ENCODE results near the gene PPA2.
"Not testable (repeated sequence)": the region's sequence is repeated elsewhere in the genome, so short reads cannot be mapped to it uniquely, and the experiment has no call there.

The PPA2 gene

GRCh38 chr4:105460306-105460705 lies 13.6 kb downstream of the PPA2 start:
- no peak for DNase-seq (ENCODE audit: low read depth in 3 of 3, low spot score in 1 of 3)

- not testable (repeated sequence) for DNase-seq (ENCODE audit: low read depth in 3 of 3, low spot score in 1 of 3)
Observed at GRCh38 chr4:105458541-105458940, 15.3 kb downstream of the PPA2 start.

DNA sequence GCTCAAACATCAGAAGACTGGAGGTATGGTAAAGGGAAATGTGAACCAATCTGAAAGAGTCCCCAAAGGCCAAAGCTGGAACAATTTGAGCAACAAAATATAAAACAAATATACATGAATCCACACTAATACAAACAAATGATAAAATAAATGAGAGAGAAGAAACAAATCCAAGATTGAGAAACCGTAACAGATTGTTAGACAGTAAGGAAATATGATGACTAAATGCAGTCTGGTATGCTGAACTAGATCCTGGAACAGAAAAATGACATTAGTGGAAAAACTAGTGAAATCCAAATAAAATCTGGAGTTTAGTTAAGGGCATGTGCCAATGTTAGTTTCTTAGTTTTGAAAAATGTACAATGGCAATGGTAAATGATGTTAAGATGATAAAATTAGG lies 15.9 kb downstream of the PPA2 start:
- DNase-seq (ENCODE audit: low read depth in 3 of 3, low spot score in 1 of 3) = no peak

- DNase-seq (ENCODE audit: low read depth in 3 of 3, low spot score in 1 of 3) = no peak
Observed at GRCh38 chr4:105455998-105456397, 17.9 kb downstream of the PPA2 start.

DNA sequence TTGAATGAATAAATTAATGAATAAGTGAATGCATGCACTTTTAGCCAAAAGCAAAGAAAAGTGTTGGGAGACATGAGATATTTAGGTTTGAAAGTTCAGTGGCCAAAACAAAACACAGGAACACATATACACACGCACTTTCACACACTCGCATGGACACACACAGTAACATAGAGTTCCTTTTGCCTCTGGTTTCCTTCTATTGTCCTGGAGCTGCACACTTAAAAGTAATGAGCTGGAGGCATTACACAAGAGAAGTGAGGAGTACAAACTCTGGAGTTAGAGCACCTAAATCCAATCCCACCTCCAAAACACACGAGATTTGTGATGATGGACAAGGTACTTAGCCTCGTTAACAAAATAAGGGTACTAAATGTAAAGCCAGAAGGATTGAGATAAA lies 18.7 kb downstream of the PPA2 start:
- no peak for DNase-seq (ENCODE audit: low read depth in 3 of 3, low spot score in 1 of 3)

DNA sequence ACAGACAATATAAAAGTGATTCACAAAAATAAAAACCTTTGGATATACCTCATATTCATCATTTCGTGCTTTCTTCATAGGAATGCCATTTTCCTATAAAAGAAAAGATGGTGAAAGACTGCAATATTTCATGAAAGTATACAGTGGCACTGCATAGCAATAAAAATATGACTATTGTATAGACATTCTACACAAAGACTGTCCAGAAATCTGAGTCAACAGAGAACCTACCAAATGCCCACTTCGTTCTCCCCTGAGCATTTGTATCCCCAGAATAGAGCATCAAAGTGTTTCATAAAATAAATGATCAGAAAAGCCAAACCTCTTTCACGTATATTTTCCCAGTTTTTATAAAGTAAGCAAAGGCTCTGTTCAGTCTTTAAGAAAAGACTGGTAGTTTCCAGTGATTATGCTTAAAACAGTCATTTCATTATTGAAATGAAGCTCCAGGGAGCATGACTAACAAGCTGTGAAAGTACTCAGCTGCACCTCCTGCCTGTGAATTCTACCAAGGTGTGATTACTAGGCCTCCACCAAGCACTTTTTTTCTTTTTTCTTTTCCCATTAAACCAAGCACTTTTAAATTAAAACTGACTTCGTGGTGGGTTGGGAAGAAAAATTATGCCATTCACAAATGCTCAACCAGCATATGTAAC lies 20.2 kb downstream of the PPA2 start:
- DNase-seq (ENCODE audit: low read depth in 3 of 3, low spot score in 1 of 3) = no peak

- no peak for DNase-seq (ENCODE audit: low read depth in 3 of 3, low spot score in 1 of 3)
Observed at GRCh38 chr4:105451346-105451745, 22.5 kb downstream of the PPA2 start.

GRCh38 chr4:105440890-105441289 lies 33.0 kb downstream of the PPA2 start:
- DNase-seq (ENCODE audit: low read depth in 3 of 3, low spot score in 1 of 3) = no peak

- DNase-seq (ENCODE audit: low read depth in 3 of 3, low spot score in 1 of 3) = no peak
Observed at GRCh38 chr4:105437637-105438036, 36.2 kb downstream of the PPA2 start.

- no peak for DNase-seq (ENCODE audit: low read depth in 3 of 3, low spot score in 1 of 3)
Observed at GRCh38 chr4:105436414-105436813, 37.4 kb downstream of the PPA2 start.

DNA sequence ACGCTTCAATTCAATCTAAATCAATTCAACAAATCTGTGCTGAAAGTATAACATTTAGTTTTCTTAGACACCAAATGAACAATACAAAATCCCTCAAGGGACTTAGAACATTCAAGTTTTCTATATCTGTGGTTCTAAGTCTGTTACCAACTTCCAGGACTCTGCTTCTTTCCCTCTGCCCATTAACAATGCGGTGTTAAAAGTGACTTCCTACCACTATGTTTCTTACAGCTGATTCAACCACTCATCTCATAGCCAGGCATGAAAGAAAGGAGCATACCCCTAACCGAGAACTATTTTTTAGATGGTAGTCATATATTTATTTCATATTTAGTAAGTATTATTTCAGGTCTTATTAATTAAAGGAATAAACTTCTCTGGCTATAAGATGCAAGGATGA lies 38.9 kb downstream of the PPA2 start:
- DNase-seq (ENCODE audit: low read depth in 3 of 3, low spot score in 1 of 3) = no peak

DNA sequence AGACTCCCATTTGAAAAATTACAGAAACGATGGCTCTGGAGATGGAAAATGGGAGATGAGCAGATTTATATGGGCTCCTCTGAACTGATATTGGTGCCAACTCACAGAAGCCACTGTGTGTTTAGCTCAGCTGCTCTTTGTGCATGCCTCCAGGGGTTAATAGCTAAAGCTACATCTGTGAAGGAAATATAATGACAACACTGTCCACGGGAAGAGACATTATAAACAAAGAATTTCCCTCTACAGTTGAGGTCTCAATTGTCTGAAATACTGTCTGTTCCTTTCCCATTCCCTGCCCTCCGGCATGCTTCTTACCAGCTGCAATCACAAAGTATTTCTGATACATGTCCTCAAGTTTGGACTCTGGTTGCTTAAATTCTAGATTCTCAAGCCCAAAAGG lies 40.4 kb downstream of the PPA2 start:
- no peak for DNase-seq (ENCODE audit: low read depth in 3 of 3, low spot score in 1 of 3)

GRCh38 chr4:105432438-105432837 lies 41.4 kb downstream of the PPA2 start:
- DNase-seq (ENCODE audit: low read depth in 3 of 3, low spot score in 1 of 3) = no peak

DNA sequence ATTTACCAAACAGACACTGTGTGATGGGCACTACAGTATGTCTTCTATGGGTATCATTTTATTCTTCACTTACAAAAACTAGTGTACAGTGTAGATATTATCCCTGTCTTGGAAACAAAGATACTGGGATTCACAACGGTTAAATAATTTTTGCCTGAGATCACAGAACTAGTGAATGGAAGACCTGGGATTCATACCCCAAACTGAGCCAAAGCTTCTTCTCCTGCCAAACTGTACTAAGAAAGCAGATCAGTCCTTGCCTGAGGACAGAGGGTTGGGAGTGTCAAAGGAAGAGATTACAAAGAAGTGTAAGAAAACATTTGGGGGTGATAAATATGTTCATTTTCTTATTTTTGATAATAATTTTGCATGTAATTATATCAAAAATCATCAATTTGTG lies 43.1 kb downstream of the PPA2 start:
- DNase-seq (ENCODE audit: low read depth in 3 of 3, low spot score in 1 of 3) = no peak

DNA sequence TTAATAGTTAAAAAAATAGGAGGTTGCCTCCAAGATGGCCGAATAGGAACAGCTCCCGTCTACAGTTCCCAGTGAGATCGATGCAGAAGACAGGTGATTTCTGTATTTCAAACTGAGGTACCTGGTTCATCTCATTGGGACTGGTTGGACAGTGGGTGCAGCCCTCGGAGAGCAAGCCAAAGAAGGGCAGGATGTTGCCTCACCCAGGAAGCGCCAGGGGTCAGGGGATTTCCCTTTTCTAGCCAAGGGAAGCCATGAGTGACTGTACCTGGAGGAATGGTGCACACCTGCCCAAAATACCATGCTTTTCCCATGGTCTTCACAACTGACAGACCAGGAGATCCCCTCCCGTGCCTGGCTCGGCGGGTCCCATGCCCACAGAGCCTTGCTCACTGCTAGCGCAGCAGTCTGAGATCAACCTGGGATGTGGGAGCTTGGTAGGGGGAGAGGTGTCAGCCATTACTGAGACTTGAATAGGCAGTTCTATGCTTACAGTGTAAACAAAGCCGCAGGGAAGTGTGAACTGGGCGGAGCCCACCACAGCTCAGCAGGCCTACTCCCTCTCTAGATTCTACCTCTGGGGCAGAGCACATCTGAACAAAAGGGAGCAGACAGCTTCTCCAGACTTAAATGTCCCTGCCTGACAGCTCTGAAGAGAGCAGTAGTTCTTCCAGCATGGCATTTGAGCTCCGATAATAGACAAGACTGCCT lies 47.5 kb downstream of the PPA2 start:
- no peak for DNase-seq (ENCODE audit: low read depth in 3 of 3, low spot score in 1 of 3)

DNA sequence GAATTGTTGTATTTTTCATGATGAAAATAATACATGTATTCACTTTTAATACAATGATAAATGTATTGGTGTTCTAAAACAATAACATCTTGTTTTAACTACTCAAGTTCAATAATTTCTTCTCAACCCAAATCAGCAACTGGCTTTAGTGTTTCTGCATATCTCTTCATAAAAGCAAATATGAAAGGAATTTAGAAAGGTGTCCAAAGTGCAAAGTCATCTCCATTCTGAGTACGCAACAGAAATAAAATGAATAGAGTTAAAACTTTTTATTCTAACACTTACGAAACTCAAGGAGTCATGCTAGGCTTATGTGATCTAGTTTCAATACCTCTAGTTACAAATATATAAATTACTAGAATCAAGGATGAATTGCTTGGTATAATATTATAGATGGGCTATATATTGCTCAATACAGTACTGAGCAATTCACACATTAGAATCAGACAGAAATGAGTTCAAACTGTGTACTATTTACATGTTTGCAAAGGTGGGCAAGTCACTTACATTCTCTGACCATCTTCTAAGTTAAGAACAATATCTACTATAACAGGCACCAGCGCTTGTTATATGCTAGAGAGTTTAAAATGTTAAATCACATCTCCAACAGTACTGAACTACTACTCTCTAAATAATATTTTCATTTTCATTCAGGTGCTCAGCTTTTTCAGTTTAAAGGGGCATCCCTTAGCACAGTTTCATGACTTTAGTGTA lies 51.5 kb downstream of the PPA2 start:
- DNase-seq (ENCODE audit: low read depth in 3 of 3, low spot score in 1 of 3) = no peak

- no peak for DNase-seq (ENCODE audit: low read depth in 3 of 3, low spot score in 1 of 3)
Observed at GRCh38 chr4:105417624-105418023, 56.2 kb downstream of the PPA2 start.

GRCh38 chr4:105415281-105415744 lies 58.5 kb downstream of the PPA2 start:
- no peak for DNase-seq (ENCODE audit: low read depth in 3 of 3, low spot score in 1 of 3)

DNA sequence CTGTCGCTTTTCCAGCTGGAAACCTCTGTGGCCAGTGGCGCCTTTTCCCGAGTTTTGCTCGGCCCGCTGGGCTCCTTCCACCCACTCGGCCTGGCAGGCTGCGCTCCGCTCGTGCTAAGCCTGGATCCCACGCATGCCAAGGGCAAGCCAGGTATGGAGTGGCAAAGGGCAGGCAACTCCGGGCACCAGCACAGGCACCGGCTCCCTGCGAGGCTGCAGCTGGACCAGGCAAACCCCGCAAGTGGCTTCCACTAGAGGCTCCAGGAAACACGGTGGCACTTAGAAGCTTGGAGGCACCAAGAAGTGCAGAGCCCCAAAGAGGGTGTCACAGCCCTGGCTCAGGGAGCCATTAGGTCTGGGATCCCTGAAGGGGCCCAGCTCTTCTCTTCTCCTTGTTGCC lies 59.5 kb downstream of the PPA2 start:
- DNase-seq (ENCODE audit: low read depth in 3 of 3, low spot score in 1 of 3) = no peak

- not testable (repeated sequence) for DNase-seq (ENCODE audit: low read depth in 3 of 3, low spot score in 1 of 3)
Observed at GRCh38 chr4:105409135-105409534, 64.7 kb downstream of the PPA2 start.

DNA sequence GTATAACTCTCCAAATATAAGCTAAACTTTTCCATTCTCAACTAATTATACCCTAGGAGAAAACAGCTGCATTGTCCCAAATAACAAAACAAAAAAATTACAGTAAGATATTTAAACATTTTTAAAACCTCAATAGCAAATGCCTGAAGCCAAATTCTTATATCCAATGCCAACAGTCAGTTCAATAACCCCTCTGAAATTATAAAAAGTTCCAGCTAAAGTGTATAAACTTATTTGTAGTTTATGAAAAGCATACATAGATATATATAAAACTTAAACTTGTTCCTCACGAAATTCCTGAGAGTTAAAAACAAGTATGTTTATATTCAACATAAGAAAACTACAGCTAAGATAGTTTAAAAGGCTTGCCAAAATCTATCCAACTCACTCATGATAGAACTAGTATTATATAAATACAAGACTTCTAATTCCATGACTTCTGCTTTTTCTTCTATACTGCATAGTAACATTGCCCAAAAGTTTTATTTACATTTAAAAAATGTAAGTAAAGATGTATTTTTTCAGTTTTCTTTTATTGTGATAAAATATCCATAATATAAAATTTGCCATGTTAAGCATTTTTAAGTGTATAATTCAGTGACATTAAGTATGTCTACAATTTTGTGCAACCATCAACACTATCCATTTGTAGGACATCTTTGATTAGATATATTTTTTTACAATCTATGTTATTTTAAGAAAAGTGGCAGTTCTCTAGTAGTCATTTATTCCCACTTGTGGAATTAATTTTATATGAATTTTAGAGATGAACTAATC lies 72.8 kb downstream of the PPA2 start:
- DNase-seq (ENCODE audit: low read depth in 3 of 3, low spot score in 1 of 3) = no peak
